Spleen (tissue), 7 donors: ENCODE data around the gene HSPB1.

Experiments used
- POLR2A ChIP-seq, 3 donors: fragments of 450-650 bp; IDR thresholded peaks; one replicate each; pipeline ENCODE4 v1.5.1; 2017; ENCODE audit warnings: antibody characterized with exemption in 3 of 3, mild to moderate bottlenecking in 1 of 3
- POLR2AphosphoS5 ChIP-seq, 3 donors: sonication (generic); formaldehyde crosslinking; IDR thresholded peaks; one replicate each; pipeline ENCODE4 v1.5.1; 2017; ENCODE audit warnings: antibody characterized with exemption in 3 of 3
- TF ChIP-seq, protein P1 (sequence below), 11 experiments: fragments of 200-600 bp in 7 of 11; fragments of 450-650 bp in 4 of 11; sonication (generic) in 4 of 11; IDR thresholded peaks in 8 of 11; conservative IDR thresholded peaks in 3 of 11; 1 replicate in 7 of 11; 2 replicates in 4 of 11; pipeline versions ENCODE4 v1.4.0 to v1.8.0; 2016 to 2021; ENCODE audit warnings: antibody characterized with exemption in 11 of 11, inconsistent platforms in 4 of 11, mild to moderate bottlenecking in 1 of 11
- donor health status: DM: no; HTN: no; CAD: no; lungs with moderate emphysema.
- donor health status: DM: no; HTN: no; CAD: no.
- donor health status: DM: no; HTN: no; CAD: no.

GRCh38 chr7:76314042-76314721, 11.7 kb downstream of the HSPB1 start:
- no peak for TF ChIP-seq POLR2A (IDR thresholded peaks at IDR 0.05)
- TF ChIP-seq, protein P1, sequence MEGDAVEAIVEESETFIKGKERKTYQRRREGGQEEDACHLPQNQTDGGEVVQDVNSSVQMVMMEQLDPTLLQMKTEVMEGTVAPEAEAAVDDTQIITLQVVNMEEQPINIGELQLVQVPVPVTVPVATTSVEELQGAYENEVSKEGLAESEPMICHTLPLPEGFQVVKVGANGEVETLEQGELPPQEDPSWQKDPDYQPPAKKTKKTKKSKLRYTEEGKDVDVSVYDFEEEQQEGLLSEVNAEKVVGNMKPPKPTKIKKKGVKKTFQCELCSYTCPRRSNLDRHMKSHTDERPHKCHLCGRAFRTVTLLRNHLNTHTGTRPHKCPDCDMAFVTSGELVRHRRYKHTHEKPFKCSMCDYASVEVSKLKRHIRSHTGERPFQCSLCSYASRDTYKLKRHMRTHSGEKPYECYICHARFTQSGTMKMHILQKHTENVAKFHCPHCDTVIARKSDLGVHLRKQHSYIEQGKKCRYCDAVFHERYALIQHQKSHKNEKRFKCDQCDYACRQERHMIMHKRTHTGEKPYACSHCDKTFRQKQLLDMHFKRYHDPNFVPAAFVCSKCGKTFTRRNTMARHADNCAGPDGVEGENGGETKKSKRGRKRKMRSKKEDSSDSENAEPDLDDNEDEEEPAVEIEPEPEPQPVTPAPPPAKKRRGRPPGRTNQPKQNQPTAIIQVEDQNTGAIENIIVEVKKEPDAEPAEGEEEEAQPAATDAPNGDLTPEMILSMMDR (IDR thresholded peaks at IDR 0.05 in 8 of 11, conservative IDR thresholded peaks at IDR 0.05 in 3 of 11) = peak; percentile 99 to 100 (median 99)
- TF ChIP-seq POLR2AphosphoS5 (IDR thresholded peaks at IDR 0.05) = peak; percentile 68 to 80 (median 78)
